Prostate gland (tissue), 2 donors: ENCODE results near the gene EEF1A2. TPM values are rescaled to one million over a fixed set of nuclear protein-coding genes. Genes with fewer than 3 reads are reported as not detected.

Experiments
- DNase-seq: peaks from one replicate; pipeline ENCODE4 v3.0.0-alpha.2; 2019; ENCODE audit warnings: low spot score
- H3K27ac ChIP-seq, 2 donors: fragments of 200-600 bp; sonication (generic); 2 replicates each; pipeline ENCODE4 v1.5.1; 2017 to 2019
- H3K27me3 ChIP-seq: fragments of 200-600 bp; sonication (generic); replicated peaks from 2 replicates; pipeline ENCODE4 v1.5.1; 2019; ENCODE audit not compliant: insufficient read depth
- H3K36me3 ChIP-seq, 2 donors: fragments of 200-600 bp; sonication (generic); 1 replicate in 1 of 2; 2 replicates in 1 of 2; pipeline versions ENCODE4 v1.5.1 to v1.8.1; 2017 to 2019
- H3K4me1 ChIP-seq: fragments of 200-600 bp; sonication (generic); replicated peaks from 2 replicates; pipeline ENCODE4 v1.5.1; 2019
- H3K4me3 ChIP-seq, 2 donors: fragments of 200-600 bp; sonication (generic); 2 replicates each; pipeline ENCODE4 v1.5.1; 2017 to 2019
- H3K9me3 ChIP-seq: fragments of 200-600 bp; sonication (generic); 2 replicates; pipeline ENCODE4 v1.5.1; 2017
- POLR2A ChIP-seq: fragments of 450-650 bp; IDR thresholded peaks from one replicate; pipeline ENCODE4 v1.6.1; 2016; ENCODE audit warnings: antibody characterized with exemption, mild to moderate bottlenecking
- POLR2AphosphoS5 ChIP-seq: sonication (generic); formaldehyde crosslinking; IDR thresholded peaks from one replicate; pipeline ENCODE4 v1.6.1; 2017; ENCODE audit warnings: antibody characterized with exemption
- WGBS: methylation state at CpG from one replicate; pipeline ENCODE4 v1.1.5; 2018; 5-methylcytosine and 5-hydroxymethylcytosine counted together
- intact Hi-C: fragments of 100-400 bp; cut with DNase I; formaldehyde crosslinking; loops from one replicate; pipeline ENCODE4 v1.14.2; 2022
- total RNA-seq, 2 donors: library from RNA; depleted of rRNA; stranded (reverse); fragments of >200 nt; gene quantifications; one replicate each; pipeline ENCODE4 v1.1.0, GENCODE V29; 2016
- TF ChIP-seq, protein P1 (sequence below), 4 experiments: fragments of 200-600 bp in 2 of 4; fragments of 450-650 bp in 2 of 4; sonication (generic) in 2 of 4; IDR thresholded peaks; 1 replicate in 3 of 4; 2 replicates in 1 of 4; pipeline ENCODE4 v1.5.1; 2016 to 2019; ENCODE audit warnings: antibody characterized with exemption in 4 of 4, mild to moderate bottlenecking in 2 of 4, moderate library complexity in 2 of 4

The EEF1A2 gene
- 10 to 100 TPM; 13.4 to 20.9 TPM for total RNA-seq

GRCh38 chr20:63498960-63499337, at the start of gene EEF1A2:
TSS of gene EEF1A2 (minus strand) at chr20:63499083. CDS start at chr20:63497763, 1,320 bp downstream.
- Histone ChIP-seq H3K27me3 (no peaks in the 10 kb centered on the region), H3K4me3 (peak within 1 kb of the TSS; percentile 26 to 40), H3K27ac (no peak within 1 kb of the TSS), H3K9me3 (no peaks in the 10 kb centered on the region), H3K36me3 (no peaks in the 10 kb centered on the region), H3K4me1 (no peaks in the 10 kb centered on the region)
- WGBS = 0% methylated on average over 3 of the region's 58 CpGs
- DNase-seq = no peak
- intact Hi-C loops = no loop called here
- TF ChIP-seq POLR2AphosphoS5 = no peak
- TF ChIP-seq, protein P1, sequence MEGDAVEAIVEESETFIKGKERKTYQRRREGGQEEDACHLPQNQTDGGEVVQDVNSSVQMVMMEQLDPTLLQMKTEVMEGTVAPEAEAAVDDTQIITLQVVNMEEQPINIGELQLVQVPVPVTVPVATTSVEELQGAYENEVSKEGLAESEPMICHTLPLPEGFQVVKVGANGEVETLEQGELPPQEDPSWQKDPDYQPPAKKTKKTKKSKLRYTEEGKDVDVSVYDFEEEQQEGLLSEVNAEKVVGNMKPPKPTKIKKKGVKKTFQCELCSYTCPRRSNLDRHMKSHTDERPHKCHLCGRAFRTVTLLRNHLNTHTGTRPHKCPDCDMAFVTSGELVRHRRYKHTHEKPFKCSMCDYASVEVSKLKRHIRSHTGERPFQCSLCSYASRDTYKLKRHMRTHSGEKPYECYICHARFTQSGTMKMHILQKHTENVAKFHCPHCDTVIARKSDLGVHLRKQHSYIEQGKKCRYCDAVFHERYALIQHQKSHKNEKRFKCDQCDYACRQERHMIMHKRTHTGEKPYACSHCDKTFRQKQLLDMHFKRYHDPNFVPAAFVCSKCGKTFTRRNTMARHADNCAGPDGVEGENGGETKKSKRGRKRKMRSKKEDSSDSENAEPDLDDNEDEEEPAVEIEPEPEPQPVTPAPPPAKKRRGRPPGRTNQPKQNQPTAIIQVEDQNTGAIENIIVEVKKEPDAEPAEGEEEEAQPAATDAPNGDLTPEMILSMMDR (IDR thresholded peaks at IDR 0.05) = peak in 1 of 4 experiments; percentile 26
- no peak for TF ChIP-seq POLR2A

- 43% methylated on average over 10 of the region's 11 CpGs for WGBS
- no peak overlapping the region for H3K4me3 ChIP-seq
- no peaks in the 10 kb centered on the region for H3K36me3 ChIP-seq
- intact Hi-C loops = no loop called here
- no peaks in the 10 kb centered on the region for H3K9me3 ChIP-seq
- no peaks in the 10 kb centered on the region for H3K27me3 ChIP-seq
- no peak for DNase-seq
- TF ChIP-seq POLR2A (no peak), POLR2AphosphoS5 (no peak)
- H3K27ac ChIP-seq = no peak overlapping the region
- H3K4me1 ChIP-seq = no peaks in the 10 kb centered on the region
Observed at GRCh38 chr20:63548542-63548941, 49.7 kb upstream of the EEF1A2 start.

DNA sequence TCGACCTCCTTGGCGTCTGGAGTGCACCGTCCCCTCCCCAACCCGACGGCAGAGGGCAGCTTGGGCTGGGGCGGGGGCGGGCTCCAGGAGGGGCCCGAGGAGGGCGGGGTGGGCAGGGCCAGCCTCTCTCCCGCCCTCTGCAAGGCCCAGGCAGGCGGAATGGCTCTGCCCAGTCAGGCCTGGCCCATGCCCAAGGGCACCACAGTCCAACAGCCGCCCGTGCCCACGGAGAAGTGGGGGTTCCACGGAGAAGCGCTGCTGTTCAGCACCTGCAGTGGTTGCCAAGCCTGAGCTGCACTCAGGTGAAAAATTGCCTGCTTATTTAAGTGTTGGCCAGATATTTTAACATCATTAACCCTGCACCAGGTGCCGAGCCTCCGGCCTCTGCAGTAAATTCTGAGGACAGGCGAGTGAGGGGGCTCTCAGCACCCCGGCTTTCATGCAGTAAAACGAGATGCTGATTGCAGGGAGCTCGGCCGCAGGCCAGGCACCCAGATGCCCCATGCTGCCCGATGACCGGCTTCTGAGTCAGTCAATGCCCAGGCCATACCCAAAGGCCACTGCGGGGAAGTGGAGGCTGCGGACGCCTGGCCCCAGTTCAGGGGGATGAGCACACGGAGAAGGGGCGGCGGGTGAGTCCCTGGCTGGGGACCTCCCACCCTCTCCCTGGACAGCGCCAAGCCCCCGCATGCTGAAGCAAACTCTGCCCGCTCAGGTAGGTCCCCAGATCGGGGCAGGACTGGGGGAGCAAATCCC, 49.0 kb upstream of the EEF1A2 start, which contains the start of gene SRMS:
SRMS (minus strand) TSS at position 25 of the 756 bp plus-strand sequence. CDS start 286 bp downstream, outside the sequence.
- no peaks in the 10 kb centered on the region for H3K4me1 ChIP-seq
- no peak within 1 kb of the TSS for H3K4me3 ChIP-seq
- TF ChIP-seq POLR2AphosphoS5 (no peak), POLR2A (no peak)
- TF ChIP-seq, protein P1 (IDR thresholded peaks at IDR 0.05) = no peak
- no peaks in the 10 kb centered on the region for H3K9me3 ChIP-seq
- DNase-seq = no peak
- H3K27ac ChIP-seq = no peak within 1 kb of the TSS
- H3K27me3 ChIP-seq = no peaks in the 10 kb centered on the region
- intact Hi-C loops = no loop called here
- no peaks in the 10 kb centered on the region for H3K36me3 ChIP-seq
- WGBS = 47% methylated on average over 35 of the region's 35 CpGs

- WGBS = 50% methylated on average over 41 of the region's 58 CpGs
- no peaks in the 10 kb centered on the region for H3K36me3 ChIP-seq
- intact Hi-C loops = no loop called here
Observed at GRCh38 chr20:63546956-63547724, 48.3 kb upstream of the EEF1A2 start.

More at GRCh38 chr20:63546956-63547724, 48.3 kb upstream of the EEF1A2 start:
- Histone ChIP-seq H3K4me3 (no peak overlapping the region), H3K9me3 (no peaks in the 10 kb centered on the region), H3K27ac (no peak overlapping the region), H3K27me3 (no peaks in the 10 kb centered on the region), H3K4me1 (no peaks in the 10 kb centered on the region)
- TF ChIP-seq, protein P1 (IDR thresholded peaks at IDR 0.05) = no peak
- TF ChIP-seq POLR2AphosphoS5 (no peak), POLR2A (no peak)
- DNase-seq = no peak
